Muscle of arm (tissue), 12 donors: ENCODE results near the gene SAE1. TPM values are rescaled to one million over a fixed set of nuclear protein-coding genes. Genes with fewer than 3 reads are reported as not detected.
A peak's percentile ranks its signal among the peaks of the same experiment; 100 is the strongest.
"Not testable (repeated sequence)": the region's sequence is repeated elsewhere in the genome, so short reads cannot be mapped to it uniquely, and the experiment has no call there.

ENCODE experiments used
- DNase-seq: peaks from one replicate; pipeline ENCODE4 v3.0.0-alpha.2; 2013
- polyA plus RNA-seq, 12 donors: library from polyadenylated mRNA; unstranded; fragments of 120-200 nt; gene quantifications; one replicate each; pipeline ENCODE4 v1.2.1, GENCODE V29; 2013; ENCODE audit not compliant: insufficient read length in 12 of 12

SAE1 gene
- polyA plus RNA-seq, 12 donors: 53.5 to 94.9 (median 76.7) TPM; not detected in 1

- DNase-seq: no peak
Measured at GRCh38 chr19:47236072-47236675, 105.5 kb downstream of the SAE1 start.

- no peak for DNase-seq
Measured at GRCh38 chr19:47239152-47239551, 108.5 kb downstream of the SAE1 start.

- DNase-seq: no peak
Measured at GRCh38 chr19:47239610-47240296, 109.1 kb downstream of the SAE1 start.

DNA sequence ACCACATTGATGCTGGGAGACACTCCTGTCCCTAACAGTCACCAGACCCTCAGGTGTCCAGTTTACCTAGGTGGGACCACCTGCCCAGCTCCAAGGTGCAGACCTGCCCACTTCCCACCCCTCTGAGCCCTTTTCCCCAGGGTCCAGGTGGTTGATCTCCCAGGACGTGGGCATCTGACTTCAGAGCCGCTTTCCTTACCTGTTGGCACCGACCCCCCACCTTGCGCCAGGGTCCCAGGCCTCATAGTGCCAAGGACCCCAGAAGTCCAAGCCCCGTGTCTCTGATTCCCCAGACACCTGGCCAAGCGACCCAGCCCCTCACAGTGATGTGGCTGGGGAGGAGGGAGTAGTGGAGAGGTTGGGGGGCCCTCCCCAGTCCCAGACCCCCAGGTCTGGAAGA is 109.9 kb downstream of the SAE1 start:
- no peak for DNase-seq

- DNase-seq: peak; percentile 40
Measured at GRCh38 chr19:47240996-47241918, 110.6 kb downstream of the SAE1 start.

- no peak for DNase-seq
Measured at GRCh38 chr19:47241919-47242577, 111.4 kb downstream of the SAE1 start.

- DNase-seq: no peak
Measured at GRCh38 chr19:47243364-47243775, 112.7 kb downstream of the SAE1 start.

DNA sequence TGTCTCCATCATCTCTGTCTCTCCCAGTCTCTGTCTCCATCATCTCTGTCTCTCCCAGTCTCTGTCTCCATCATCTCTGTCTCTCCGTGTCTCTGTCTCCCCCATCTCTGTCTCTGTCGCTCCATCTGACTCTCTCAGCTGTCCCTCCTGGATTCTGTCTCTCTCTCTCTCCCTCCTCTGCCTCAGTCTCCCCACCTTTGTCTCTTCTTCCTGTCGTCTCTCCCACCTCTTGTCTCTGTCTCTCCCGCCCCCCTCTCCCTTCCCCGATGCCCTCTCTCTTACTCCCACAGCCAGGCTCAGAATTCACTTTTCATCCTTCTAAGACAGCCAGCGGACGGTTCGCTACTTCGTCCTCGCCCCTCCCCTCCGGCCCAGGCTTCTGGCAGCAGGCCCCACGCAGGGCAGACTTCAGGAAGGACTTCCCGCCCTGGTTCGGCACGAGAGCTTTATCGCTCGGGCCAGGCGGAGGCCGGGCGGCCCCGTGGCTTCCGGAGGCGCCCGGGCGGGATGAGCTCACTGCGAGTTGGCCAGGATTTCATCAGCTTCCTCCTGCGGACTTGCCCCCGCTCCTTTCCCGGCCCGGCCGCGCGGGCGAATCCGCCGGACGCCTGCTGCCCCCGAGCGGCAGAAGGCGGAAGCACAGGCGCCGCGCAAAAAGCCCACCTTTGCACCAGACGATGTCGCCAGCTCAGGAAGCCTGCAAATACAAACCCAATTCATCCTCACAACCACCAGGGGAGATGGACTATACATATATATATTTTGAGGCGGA is 113.3 kb downstream of the SAE1 start:
- DNase-seq: peak; percentile 93

- peak; percentile 79 for DNase-seq
Measured at GRCh38 chr19:47247308-47247990, 116.8 kb downstream of the SAE1 start.

- not testable (repeated sequence) for DNase-seq
Measured at GRCh38 chr19:47253016-47253415, 122.4 kb downstream of the SAE1 start.

- no peak for DNase-seq
Measured at GRCh38 chr19:47253467-47253881, 122.8 kb downstream of the SAE1 start.

- DNase-seq: no peak
Measured at GRCh38 chr19:47253970-47254369, 123.3 kb downstream of the SAE1 start.

GRCh38 chr19:47255879-47256692 is 125.5 kb downstream of the SAE1 start, which contains the start of gene CCDC9:
Gene CCDC9 (plus strand): TSS chr19:47256525. CDS start chr19:47258401, 1,876 bp downstream.
- peak; percentile 96 for DNase-seq

GRCh38 chr19:47256693-47257410 is 126.2 kb downstream of the SAE1 start:
- DNase-seq: peak; percentile 99

DNA sequence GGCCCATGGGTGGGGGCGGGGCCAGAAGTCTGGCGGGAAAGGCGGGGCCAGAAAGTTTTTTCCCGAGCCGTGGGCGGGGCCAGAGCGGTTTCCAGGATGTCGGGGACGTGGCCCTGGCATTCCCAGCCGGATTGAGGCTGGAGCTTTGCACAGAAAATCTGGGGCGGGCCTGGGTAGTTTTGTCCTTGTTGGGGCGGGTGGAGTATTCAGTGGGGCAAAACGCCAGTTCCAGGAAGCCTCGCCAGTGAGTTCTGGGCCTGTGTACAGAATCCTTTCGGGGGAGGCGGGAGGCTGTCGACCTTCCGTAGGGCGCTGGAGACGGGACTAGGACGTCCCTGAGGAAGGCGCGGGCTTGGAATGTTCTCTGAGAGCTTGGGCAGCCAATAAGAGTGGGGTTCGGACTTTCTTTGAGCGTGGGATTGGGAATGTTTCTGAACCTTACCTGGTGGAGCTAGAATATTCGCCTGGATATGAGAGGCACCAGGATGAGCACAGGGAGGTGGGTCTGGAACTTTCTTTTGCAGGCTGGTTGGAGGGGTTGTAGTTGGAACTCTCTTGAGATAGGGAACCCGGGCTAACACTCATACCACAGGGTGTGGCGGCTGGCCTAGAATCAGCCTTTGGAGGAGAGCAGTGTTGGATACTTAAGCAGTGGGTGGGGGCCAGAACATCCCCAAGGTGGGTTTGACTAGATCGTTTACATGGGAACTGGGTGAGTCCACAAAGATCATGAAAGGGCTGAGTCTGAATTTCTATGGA is 127.0 kb downstream of the SAE1 start:
- no peak for DNase-seq

- no peak for DNase-seq
Measured at GRCh38 chr19:47258434-47258833, 127.8 kb downstream of the SAE1 start.

DNA sequence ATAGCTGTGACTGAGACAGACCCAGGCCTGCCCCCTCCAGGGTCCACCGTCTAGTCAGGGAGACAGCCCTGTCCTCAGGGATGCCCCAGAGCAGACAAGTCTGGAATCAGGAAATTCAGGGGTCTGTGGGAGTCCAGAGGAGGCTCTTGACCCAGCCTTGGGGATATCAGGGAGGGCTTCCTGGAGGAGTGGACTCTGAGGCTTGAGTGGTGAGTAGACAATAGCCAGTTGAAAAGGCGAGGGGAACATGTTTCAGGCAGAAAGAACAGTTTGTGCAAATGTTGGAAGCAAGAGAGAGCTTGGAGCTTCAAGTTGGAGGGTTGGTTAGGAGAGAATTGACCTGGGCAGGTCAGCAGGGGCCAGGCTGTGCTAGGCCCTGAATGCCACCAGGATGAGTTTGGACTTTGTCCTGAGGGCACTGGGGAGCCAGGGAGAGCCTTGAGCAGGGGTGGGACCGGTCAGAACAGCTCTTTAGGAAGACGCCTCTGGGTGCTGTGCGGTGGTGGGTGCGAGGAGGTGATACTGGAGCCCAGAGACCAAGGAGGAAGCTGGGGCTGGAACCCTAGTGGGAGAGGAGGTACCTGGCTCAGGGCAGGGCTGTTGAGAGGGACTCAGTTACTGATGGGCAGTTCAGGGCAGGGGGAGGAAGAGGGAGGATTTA is 128.4 kb downstream of the SAE1 start:
- no peak for DNase-seq
